GM12878 (cell line): ENCODE results near the gene SNF8. TPM values are rescaled to one million over a fixed set of nuclear protein-coding genes. Genes with fewer than 3 reads are reported as not detected.

Experiments used
- ATAC-seq: fragments of 200-7000 bp; cut with Tn5 transposase; 3 replicates; pipeline ENCODE4 v1.9.1; 2020; ENCODE audit warnings: mild to moderate bottlenecking, moderate library complexity
- BruUV-seq: library from RNA; stranded (reverse); fragments of 400-500 nt; replicated peaks from 2 replicates; lab custom pipeline; 2021; lab: Mats Ljungman, UMichigan
- CTCF ChIA-PET: fragments of 300-600 bp; sonication (Branson Sonifier 250); formaldehyde crosslinking; extraction: SDS; loops from one replicate; lab custom pipeline; 2021; ENCODE audit warnings: inconsistent platforms; lab: Yijun Ruan, JAX
- POLR2A ChIA-PET: fragments of 350-600 bp; formaldehyde crosslinking; extraction: SDS; loops from one replicate; lab custom pipeline; 2021; ENCODE audit warnings: inconsistent platforms; lab: Charles Lee
- RAD21 ChIA-PET: fragments of 300-600 bp; sonication (Branson Sonifier 250); formaldehyde crosslinking; loops from one replicate; lab custom pipeline; 2023; ENCODE audit warnings: antibody characterized with exemption; ENCODE audit not compliant: unreplicated experiment; lab: Charles Lee
- SMC1A ChIA-PET: fragments of 300-600 bp; sonication (Branson Sonifier 250); formaldehyde crosslinking; loops from one replicate; lab custom pipeline; 2023; ENCODE audit not compliant: unreplicated experiment, uncharacterized antibody; lab: Charles Lee
- DNase-seq: peaks from one replicate; pipeline ENCODE4 v3.0.0-alpha.2; 2011; ENCODE audit warnings: low read depth, low spot score
- FAIRE-seq: peaks from 3 replicates; lab custom pipeline; 2011; peaks lifted over from hg19 to GRCh38; lab: Jason Lieb, UNC
- H2AFZ ChIP-seq: 2 replicates; pipeline ENCODE4 v1.6.0; 2011; ENCODE audit warnings: low read depth, low read length, control low read depth; ENCODE audit not compliant: control insufficient read depth
- H3K27ac ChIP-seq: 2 replicates; pipeline ENCODE4 v1.5.1; 2011; ENCODE audit warnings: control low read depth; ENCODE audit not compliant: control insufficient read depth, insufficient read depth
- H3K27me3 ChIP-seq, 2 experiments: replicated peaks in 1 of 2; 2 replicates each; pipeline versions ENCODE4 v1.6.0 to v1.6.1; 2011; ENCODE audit warnings: low read length in 1 of 2; ENCODE audit not compliant: control insufficient read depth in 2 of 2, insufficient read depth in 2 of 2
- H3K36me3 ChIP-seq, 2 experiments: 2 replicates each; pipeline ENCODE4 v1.5.1; 2011; ENCODE audit warnings: low read length in 1 of 2; ENCODE audit not compliant: control insufficient read depth in 2 of 2, insufficient read depth in 2 of 2
- H3K4me1 ChIP-seq: 2 replicates; pipeline ENCODE4 v1.6.1; 2011; ENCODE audit warnings: mild to moderate bottlenecking, low read length, moderate library complexity, mixed read lengths; ENCODE audit not compliant: control insufficient read depth, insufficient read depth
- H3K4me2 ChIP-seq: 2 replicates; pipeline ENCODE4 v1.6.0; 2011; ENCODE audit warnings: control low read depth; ENCODE audit not compliant: control insufficient read depth, insufficient read depth
- H3K4me3 ChIP-seq: fragments of 200-600 bp; sonication (generic); 2 replicates; pipeline ENCODE4 v1.5.1; 2016
- H3K79me2 ChIP-seq: 2 replicates; pipeline ENCODE4 v1.6.0; 2011; ENCODE audit warnings: low read length; ENCODE audit not compliant: control insufficient read depth, insufficient read depth
- H3K9ac ChIP-seq: 2 replicates; pipeline ENCODE4 v1.8.0; 2011; ENCODE audit warnings: low read length, control low read depth, mixed read lengths; ENCODE audit not compliant: control insufficient read depth, insufficient read depth
- H3K9me3 ChIP-seq: replicated peaks from 3 replicates; pipeline ENCODE4 v1.5.1; 2011; ENCODE audit warnings: mild to moderate bottlenecking, low read length; ENCODE audit not compliant: control insufficient read depth, insufficient read depth
- H4K20me1 ChIP-seq: 2 replicates; pipeline ENCODE4 v1.6.0; 2011; ENCODE audit not compliant: control insufficient read depth, insufficient read depth
- HDAC6 ChIP-seq: fragments of 200-600 bp; sonication (generic); IDR thresholded peaks from one replicate; pipeline ENCODE4 v1.8.0; 2017; ENCODE audit warnings: antibody characterized with exemption; ENCODE audit not compliant: unreplicated experiment
- USF1 ChIP-seq: IDR thresholded peaks from 2 replicates; pipeline ENCODE4 v1.6.1; 2011; ENCODE audit warnings: borderline replicate concordance, low read depth, mild to moderate bottlenecking, moderate library complexity, mixed read lengths, low read length; ENCODE audit not compliant: insufficient read depth; ENCODE audit errors: extremely low read length
- ZNF24 ChIP-seq: fragments of 450-650 bp; IDR thresholded peaks from 2 replicates; pipeline ENCODE4 v1.6.1; 2017; ENCODE audit warnings: antibody characterized with exemption, mild to moderate bottlenecking
- WGBS: methylation state at CpG from one replicate; pipeline ENCODE4 v1.1.6; 2016; ENCODE audit warnings: low lambda C conversion rate; ENCODE audit not compliant: insufficient replicate concordance, insufficient coverage; ENCODE audit errors: missing lambda C conversion rate; 5-methylcytosine and 5-hydroxymethylcytosine counted together
- in situ Hi-C: fragments of 300-500 bp; cut with MboI; formaldehyde crosslinking; loops from 9 replicates; pipeline ENCODE4 v1.14.3; 2018; ENCODE audit warnings: mixed read lengths
- intact Hi-C: fragments of 100-400 bp; cut with micrococcal nuclease; formaldehyde crosslinking; loops from one replicate; pipeline ENCODE4 v1.14.2; 2022; ENCODE audit not compliant: unreplicated experiment
- polyA plus RNA-seq, 11 experiments: library from polyadenylated mRNA; depleted of rRNA in 4 of 11; unstranded in 6 of 11; stranded (reverse) in 5 of 11; fragments of >200 nt; fragmentation: Nextera tagmentation in 4 of 11; fragmentation: Illumina TruSeq in 1 of 11; extraction: Ambion mirVana in 4 of 11; extraction: Trizol in 1 of 11; gene quantifications; 1 replicate in 1 of 11; 2 replicates in 10 of 11; pipeline versions ENCODE4 v1.2.1 to v1.2.3, GENCODE V29; 2011 to 2016; ENCODE audit warnings: inconsistent platforms in 2 of 11, missing spikeins in 2 of 11, low read depth in 1 of 11
- total RNA-seq, 4 experiments: library from RNA; depleted of rRNA in 3 of 4; stranded (reverse); fragments of >200 nt in 3 of 4; fragmentation: Illumina TruSeq in 1 of 4; extraction: Trizol in 1 of 4; gene quantifications; 2 replicates each; pipeline versions ENCODE4 v1.2.1 to v1.2.3, GENCODE V29; 2013 to 2021
- TF ChIP-seq, protein P1 (sequence below): fragments of 450-650 bp; IDR thresholded peaks from 2 replicates; pipeline ENCODE4 v1.6.1; 2017; ENCODE audit warnings: mild to moderate bottlenecking, moderate library complexity

The SNF8 gene
- total and polyA plus RNA-seq, 10 of the 15 experiments (the other 5 are each of a cell fraction or from before 2014, with no cell fraction given) = 6.1 to 228 (median 95.6) TPM

- H2AFZ ChIP-seq = no peak overlapping the region
- FAIRE-seq (no peak), DNase-seq (no peak), ATAC-seq (no peak)
- H3K27ac ChIP-seq = no peak overlapping the region
- H3K27me3 ChIP-seq = no peaks in the 10 kb centered on the region
- H3K9ac ChIP-seq = no peak overlapping the region
- H3K4me3 ChIP-seq = no peak overlapping the region
- intact Hi-C loops (no loop called here), in situ Hi-C loops (no loop called here)
- no peaks in the 10 kb centered on the region for H3K4me1 ChIP-seq
- ChIA-PET RAD21 (no interaction called here), CTCF (interaction anchor here (0.8 to 1.4 kb wide), 2 partner anchors 9 to 91 kb away, joined by 3 to 4 read pairs; no protein-coding TSS in a partner anchor), POLR2A (interaction anchor here (0.6 to 1.5 kb wide), 4 partner anchors 9 to 1144 kb away, joined by 3 to 5 read pairs (median 4); no protein-coding TSS in a partner anchor), SMC1A (interaction anchor here (0.6 to 1.7 kb wide), 3 partner anchors 11 to 62 kb away, joined by 3 to 5 read pairs (median 4); partner anchors contain the start of gene ATP5MC1)
- H3K4me2 ChIP-seq = no peak overlapping the region
- no peaks in the 10 kb centered on the region for H3K9me3 ChIP-seq
- H3K79me2 ChIP-seq = peaks cover 8% of the 10 kb centered on the region
- H4K20me1 ChIP-seq = no peaks in the 10 kb centered on the region
- 100% methylated on average over 1 of the region's 1 CpG for WGBS
- TF ChIP-seq ZNF24 (no peak), USF1 (no peak), HDAC6 (no peak)
- TF ChIP-seq, protein P1, sequence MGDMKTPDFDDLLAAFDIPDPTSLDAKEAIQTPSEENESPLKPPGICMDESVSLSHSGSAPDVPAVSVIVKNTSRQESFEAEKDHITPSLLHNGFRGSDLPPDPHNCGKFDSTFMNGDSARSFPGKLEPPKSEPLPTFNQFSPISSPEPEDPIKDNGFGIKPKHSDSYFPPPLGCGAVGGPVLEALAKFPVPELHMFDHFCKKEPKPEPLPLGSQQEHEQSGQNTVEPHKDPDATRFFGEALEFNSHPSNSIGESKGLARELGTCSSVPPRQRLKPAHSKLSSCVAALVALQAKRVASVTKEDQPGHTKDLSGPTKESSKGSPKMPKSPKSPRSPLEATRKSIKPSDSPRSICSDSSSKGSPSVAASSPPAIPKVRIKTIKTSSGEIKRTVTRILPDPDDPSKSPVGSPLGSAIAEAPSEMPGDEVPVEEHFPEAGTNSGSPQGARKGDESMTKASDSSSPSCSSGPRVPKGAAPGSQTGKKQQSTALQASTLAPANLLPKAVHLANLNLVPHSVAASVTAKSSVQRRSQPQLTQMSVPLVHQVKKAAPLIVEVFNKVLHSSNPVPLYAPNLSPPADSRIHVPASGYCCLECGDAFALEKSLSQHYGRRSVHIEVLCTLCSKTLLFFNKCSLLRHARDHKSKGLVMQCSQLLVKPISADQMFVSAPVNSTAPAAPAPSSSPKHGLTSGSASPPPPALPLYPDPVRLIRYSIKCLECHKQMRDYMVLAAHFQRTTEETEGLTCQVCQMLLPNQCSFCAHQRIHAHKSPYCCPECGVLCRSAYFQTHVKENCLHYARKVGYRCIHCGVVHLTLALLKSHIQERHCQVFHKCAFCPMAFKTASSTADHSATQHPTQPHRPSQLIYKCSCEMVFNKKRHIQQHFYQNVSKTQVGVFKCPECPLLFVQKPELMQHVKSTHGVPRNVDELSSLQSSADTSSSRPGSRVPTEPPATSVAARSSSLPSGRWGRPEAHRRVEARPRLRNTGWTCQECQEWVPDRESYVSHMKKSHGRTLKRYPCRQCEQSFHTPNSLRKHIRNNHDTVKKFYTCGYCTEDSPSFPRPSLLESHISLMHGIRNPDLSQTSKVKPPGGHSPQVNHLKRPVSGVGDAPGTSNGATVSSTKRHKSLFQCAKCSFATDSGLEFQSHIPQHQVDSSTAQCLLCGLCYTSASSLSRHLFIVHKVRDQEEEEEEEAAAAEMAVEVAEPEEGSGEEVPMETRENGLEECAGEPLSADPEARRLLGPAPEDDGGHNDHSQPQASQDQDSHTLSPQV = no peak
- no TSS peak for BruUV-seq
- 0 out of 4 replicates have a peak, but pooled peaks cover 0 to 1% of the 10 kb centered on the region in 2 experiments for H3K36me3 ChIP-seq
These were observed 41.2 kb downstream of the SNF8 start for GRCh38 chr17:48903401-48903800.
